Neural cell (in vitro differentiated cells): Measurements from ENCODE around the gene TEX22. TPM values are rescaled to one million over a fixed set of nuclear protein-coding genes. Genes with fewer than 3 reads are reported as not detected.

ENCODE experiments used
- H2AFZ ChIP-seq: fragments of 200-600, 300-800 bp; sonication (generic), shearing (Covaris generic); 2 replicates; pipeline ENCODE4 v1.6.0; 2014; ENCODE audit warnings: low read depth, mild to moderate bottlenecking, antibody characterized with exemption, low read length, moderate library complexity
- H3F3A ChIP-seq: fragments of 200-600 bp; shearing (Covaris generic); 2 replicates; pipeline ENCODE4 v1.6.1; 2016; ENCODE audit warnings: mild to moderate bottlenecking, moderate library complexity, mixed read lengths, antibody characterized with exemption, low read length; ENCODE audit not compliant: insufficient read depth, poor library complexity, severe bottlenecking
- H3K27ac ChIP-seq: fragments of 200-600, 300-800 bp; sonication (generic), shearing (Covaris generic); 2 replicates; pipeline ENCODE4 v1.5.1; 2014; ENCODE audit warnings: mild to moderate bottlenecking, low read length, moderate library complexity
- H3K27me3 ChIP-seq: fragments of 300-800, 200-600 bp; sonication (generic), shearing (Covaris generic); 2 replicates; pipeline ENCODE4 v1.6.0; 2014; ENCODE audit warnings: mild to moderate bottlenecking, low read depth, low read length, moderate library complexity; ENCODE audit not compliant: insufficient read depth
- H3K36me3 ChIP-seq: fragments of 300-800, 200-600 bp; sonication (generic), shearing (Covaris generic); 2 replicates; pipeline ENCODE4 v1.5.1; 2014; ENCODE audit warnings: mild to moderate bottlenecking, antibody characterized with exemption, low read length, moderate library complexity; ENCODE audit not compliant: insufficient read depth
- H3K4me2 ChIP-seq: fragments of 300-800, 200-600 bp; sonication (generic), shearing (Covaris generic); 2 replicates; pipeline ENCODE4 v1.6.0; 2014; ENCODE audit warnings: mild to moderate bottlenecking, low read length
- H3K4me3 ChIP-seq: fragments of 300-800, 200-600 bp; sonication (generic), shearing (Covaris generic); 2 replicates; pipeline ENCODE4 v1.5.1; 2014; ENCODE audit warnings: mild to moderate bottlenecking, low read length, moderate library complexity
- H3K79me2 ChIP-seq: fragments of 200-600 bp; shearing (Covaris generic); replicated peaks from 2 replicates; pipeline ENCODE4 v1.6.0; 2014; ENCODE audit warnings: mild to moderate bottlenecking, low read length, moderate library complexity; ENCODE audit not compliant: insufficient read depth
- H3K9ac ChIP-seq: fragments of 300-800, 200-600 bp; sonication (generic), shearing (Covaris generic); 2 replicates; pipeline ENCODE4 v1.6.1; 2016; ENCODE audit warnings: mild to moderate bottlenecking, low read length, mixed read lengths
- H3K9me2 ChIP-seq: fragments of 200-600 bp; shearing (Covaris generic); 2 replicates; pipeline ENCODE4 v1.6.1; 2016; ENCODE audit warnings: mild to moderate bottlenecking, low read length, mixed read lengths; ENCODE audit not compliant: insufficient read depth
- H3K9me3 ChIP-seq: fragments of 200-600, 300-800 bp; sonication (generic), shearing (Covaris generic); 2 replicates; pipeline ENCODE4 v1.6.1; 2016; ENCODE audit warnings: mild to moderate bottlenecking, mixed run types, low read length, moderate library complexity, mixed read lengths
- H4K20me1 ChIP-seq: fragments of 200-600 bp; shearing (Covaris generic); 2 replicates; pipeline ENCODE4 v1.6.1; 2016; ENCODE audit warnings: mild to moderate bottlenecking, mixed run types; ENCODE audit not compliant: insufficient read depth
- EP300 ChIP-seq: fragments of 450-650 bp; conservative IDR thresholded peaks from 2 replicates; pipeline ENCODE4 v1.6.1; 2014; ENCODE audit warnings: antibody characterized with exemption, mild to moderate bottlenecking, moderate library complexity; ENCODE audit not compliant: poor library complexity, severe bottlenecking
- EZH2 ChIP-seq: fragments of 200-600, 300-800 bp; shearing (Covaris generic), sonication (generic); IDR thresholded peaks from 2 replicates; pipeline ENCODE4 v1.6.1; 2014; ENCODE audit warnings: antibody characterized with exemption, low read length, borderline replicate concordance, mild to moderate bottlenecking; ENCODE audit not compliant: insufficient read depth, poor library complexity, severe bottlenecking
- MXI1 ChIP-seq: fragments of 450-650 bp; conservative IDR thresholded peaks from 2 replicates; pipeline ENCODE4 v1.6.1; 2014; ENCODE audit warnings: antibody characterized with exemption, mild to moderate bottlenecking; ENCODE audit not compliant: poor library complexity, severe bottlenecking
- POLR2AphosphoS5 ChIP-seq: IDR thresholded peaks from 2 replicates; pipeline ENCODE4 v1.6.1; 2012
- RAD21 ChIP-seq: fragments of 450-650 bp; conservative IDR thresholded peaks from 2 replicates; pipeline ENCODE4 v1.6.1; 2014; ENCODE audit warnings: antibody characterized with exemption, mild to moderate bottlenecking, moderate library complexity
- SMC3 ChIP-seq: fragments of 450-650 bp; conservative IDR thresholded peaks from 2 replicates; pipeline ENCODE4 v1.6.1; 2014; ENCODE audit warnings: antibody characterized with exemption, mild to moderate bottlenecking, moderate library complexity; ENCODE audit not compliant: poor library complexity
- TAF1 ChIP-seq: IDR thresholded peaks from 2 replicates; pipeline ENCODE4 v1.6.1; 2012; ENCODE audit warnings: low read depth
- polyA plus RNA-seq: library from polyadenylated mRNA; depleted of rRNA; stranded (reverse); fragments of >200 nt; gene quantifications from 2 replicates; pipeline ENCODE4 v1.2.3, GENCODE V29; 2014
- TF ChIP-seq, protein P1 (sequence below): IDR thresholded peaks from 2 replicates; pipeline ENCODE4 v1.6.1; 2012; ENCODE audit warnings: borderline replicate concordance
- TF ChIP-seq, protein P2 (sequence below): fragments of 450-650 bp; IDR thresholded peaks from 2 replicates; pipeline ENCODE4 v1.5.1; 2014; ENCODE audit warnings: antibody characterized with exemption, mild to moderate bottlenecking, moderate library complexity; ENCODE audit not compliant: poor library complexity, severe bottlenecking

Gene TEX22
- polyA plus RNA-seq, 1 donor from 2014 or later: 0.22 TPM

DNA sequence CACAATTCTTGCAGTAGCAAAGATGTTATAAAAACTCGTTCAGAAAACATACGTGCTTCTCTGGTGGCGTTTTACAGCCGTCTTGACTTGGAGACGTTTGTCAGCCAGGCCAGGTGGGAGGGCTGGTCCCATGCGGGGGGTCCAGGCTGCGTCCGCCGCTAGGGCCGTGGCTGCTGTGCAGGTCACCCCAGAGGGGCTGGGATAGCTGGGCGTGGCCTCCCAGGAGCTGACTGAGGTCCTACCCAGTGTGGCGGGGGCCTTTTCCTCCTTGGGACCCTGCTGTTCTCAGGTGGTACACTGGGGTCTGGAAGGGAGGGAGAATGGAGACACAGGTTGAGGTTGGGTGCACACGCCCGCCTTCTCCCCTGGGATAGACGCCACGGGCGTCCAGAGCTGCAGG, 46.5 kb downstream of the TEX22 start:
- Histone ChIP-seq H3K4me2 (no peak overlapping the region), H3K36me3 (no peaks in the 10 kb centered on the region), H3K79me2 (no peaks in the 10 kb centered on the region), H2AFZ (no peak overlapping the region), H3K9me2 (no peaks in the 10 kb centered on the region), H4K20me1 (no peaks in the 10 kb centered on the region), H3K4me3 (no peak overlapping the region), H3K9me3 (no peaks in the 10 kb centered on the region), H3F3A (no peaks in the 10 kb centered on the region), H3K27me3 (no peaks in the 10 kb centered on the region), H3K9ac (no peak overlapping the region), H3K27ac (no peak overlapping the region)
- TF ChIP-seq POLR2AphosphoS5 (no peak), TAF1 (no peak), SMC3 (no peak), RAD21 (no peak), EP300 (no peak), EZH2 (no peak), MXI1 (no peak)
- TF ChIP-seq, protein P1, sequence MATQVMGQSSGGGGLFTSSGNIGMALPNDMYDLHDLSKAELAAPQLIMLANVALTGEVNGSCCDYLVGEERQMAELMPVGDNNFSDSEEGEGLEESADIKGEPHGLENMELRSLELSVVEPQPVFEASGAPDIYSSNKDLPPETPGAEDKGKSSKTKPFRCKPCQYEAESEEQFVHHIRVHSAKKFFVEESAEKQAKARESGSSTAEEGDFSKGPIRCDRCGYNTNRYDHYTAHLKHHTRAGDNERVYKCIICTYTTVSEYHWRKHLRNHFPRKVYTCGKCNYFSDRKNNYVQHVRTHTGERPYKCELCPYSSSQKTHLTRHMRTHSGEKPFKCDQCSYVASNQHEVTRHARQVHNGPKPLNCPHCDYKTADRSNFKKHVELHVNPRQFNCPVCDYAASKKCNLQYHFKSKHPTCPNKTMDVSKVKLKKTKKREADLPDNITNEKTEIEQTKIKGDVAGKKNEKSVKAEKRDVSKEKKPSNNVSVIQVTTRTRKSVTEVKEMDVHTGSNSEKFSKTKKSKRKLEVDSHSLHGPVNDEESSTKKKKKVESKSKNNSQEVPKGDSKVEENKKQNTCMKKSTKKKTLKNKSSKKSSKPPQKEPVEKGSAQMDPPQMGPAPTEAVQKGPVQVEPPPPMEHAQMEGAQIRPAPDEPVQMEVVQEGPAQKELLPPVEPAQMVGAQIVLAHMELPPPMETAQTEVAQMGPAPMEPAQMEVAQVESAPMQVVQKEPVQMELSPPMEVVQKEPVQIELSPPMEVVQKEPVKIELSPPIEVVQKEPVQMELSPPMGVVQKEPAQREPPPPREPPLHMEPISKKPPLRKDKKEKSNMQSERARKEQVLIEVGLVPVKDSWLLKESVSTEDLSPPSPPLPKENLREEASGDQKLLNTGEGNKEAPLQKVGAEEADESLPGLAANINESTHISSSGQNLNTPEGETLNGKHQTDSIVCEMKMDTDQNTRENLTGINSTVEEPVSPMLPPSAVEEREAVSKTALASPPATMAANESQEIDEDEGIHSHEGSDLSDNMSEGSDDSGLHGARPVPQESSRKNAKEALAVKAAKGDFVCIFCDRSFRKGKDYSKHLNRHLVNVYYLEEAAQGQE: no peak
- TF ChIP-seq, protein P2, sequence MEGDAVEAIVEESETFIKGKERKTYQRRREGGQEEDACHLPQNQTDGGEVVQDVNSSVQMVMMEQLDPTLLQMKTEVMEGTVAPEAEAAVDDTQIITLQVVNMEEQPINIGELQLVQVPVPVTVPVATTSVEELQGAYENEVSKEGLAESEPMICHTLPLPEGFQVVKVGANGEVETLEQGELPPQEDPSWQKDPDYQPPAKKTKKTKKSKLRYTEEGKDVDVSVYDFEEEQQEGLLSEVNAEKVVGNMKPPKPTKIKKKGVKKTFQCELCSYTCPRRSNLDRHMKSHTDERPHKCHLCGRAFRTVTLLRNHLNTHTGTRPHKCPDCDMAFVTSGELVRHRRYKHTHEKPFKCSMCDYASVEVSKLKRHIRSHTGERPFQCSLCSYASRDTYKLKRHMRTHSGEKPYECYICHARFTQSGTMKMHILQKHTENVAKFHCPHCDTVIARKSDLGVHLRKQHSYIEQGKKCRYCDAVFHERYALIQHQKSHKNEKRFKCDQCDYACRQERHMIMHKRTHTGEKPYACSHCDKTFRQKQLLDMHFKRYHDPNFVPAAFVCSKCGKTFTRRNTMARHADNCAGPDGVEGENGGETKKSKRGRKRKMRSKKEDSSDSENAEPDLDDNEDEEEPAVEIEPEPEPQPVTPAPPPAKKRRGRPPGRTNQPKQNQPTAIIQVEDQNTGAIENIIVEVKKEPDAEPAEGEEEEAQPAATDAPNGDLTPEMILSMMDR: no peak

DNA sequence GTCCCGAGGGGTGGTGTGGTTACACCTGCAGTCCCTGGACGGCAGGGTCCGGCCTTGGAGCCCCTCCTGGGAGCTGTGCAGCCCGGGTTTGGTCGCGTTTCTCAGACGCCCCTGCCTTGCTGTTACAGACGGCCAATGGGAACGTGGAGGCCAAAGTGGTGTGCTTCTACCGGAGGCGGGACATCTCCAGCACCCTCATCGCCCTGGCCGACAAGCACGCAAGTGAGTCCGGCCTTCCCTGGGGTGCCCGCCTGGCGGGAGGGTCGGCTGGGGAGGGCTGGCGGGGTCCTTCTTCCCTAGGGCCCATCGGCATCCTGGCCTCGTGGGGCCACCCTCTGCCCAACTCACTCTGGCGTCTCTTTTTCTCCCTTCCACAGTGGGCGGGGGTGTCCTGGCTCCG, 47.0 kb downstream of the TEX22 start:
- no peaks in the 10 kb centered on the region for H4K20me1 ChIP-seq
- H3K9me3 ChIP-seq: no peaks in the 10 kb centered on the region
- TF ChIP-seq, protein P1: no peak
- no peak for TF ChIP-seq TAF1
- TF ChIP-seq, protein P2: no peak
- no peak for TF ChIP-seq RAD21
- TF ChIP-seq EZH2: no peak
- no peak for TF ChIP-seq POLR2AphosphoS5
- no peak for TF ChIP-seq EP300
- TF ChIP-seq SMC3: no peak
- no peak for TF ChIP-seq MXI1
- no peaks in the 10 kb centered on the region for H3K9me2 ChIP-seq
- no peak overlapping the region for H3K27ac ChIP-seq
- no peak overlapping the region for H3K4me2 ChIP-seq
- H3K79me2 ChIP-seq: no peaks in the 10 kb centered on the region
- H3K4me3 ChIP-seq: no peak overlapping the region
- H3K9ac ChIP-seq: no peak overlapping the region
- no peaks in the 10 kb centered on the region for H3K36me3 ChIP-seq
- H2AFZ ChIP-seq: no peak overlapping the region
- H3F3A ChIP-seq: no peaks in the 10 kb centered on the region
- H3K27me3 ChIP-seq: no peaks in the 10 kb centered on the region
